GM21447 (cell line): ENCODE results near the gene B4GALT1.
"Not testable (repeated sequence)": the region's sequence is repeated elsewhere in the genome, so short reads cannot be mapped to it uniquely, and the experiment has no call there.

Experiments
- ATAC-seq: cut with Tn5 transposase; IDR thresholded peaks from one replicate; pipeline ENCODE4 v1.9.1; 2021; ENCODE audit not compliant: unreplicated experiment

The B4GALT1 gene

DNA sequence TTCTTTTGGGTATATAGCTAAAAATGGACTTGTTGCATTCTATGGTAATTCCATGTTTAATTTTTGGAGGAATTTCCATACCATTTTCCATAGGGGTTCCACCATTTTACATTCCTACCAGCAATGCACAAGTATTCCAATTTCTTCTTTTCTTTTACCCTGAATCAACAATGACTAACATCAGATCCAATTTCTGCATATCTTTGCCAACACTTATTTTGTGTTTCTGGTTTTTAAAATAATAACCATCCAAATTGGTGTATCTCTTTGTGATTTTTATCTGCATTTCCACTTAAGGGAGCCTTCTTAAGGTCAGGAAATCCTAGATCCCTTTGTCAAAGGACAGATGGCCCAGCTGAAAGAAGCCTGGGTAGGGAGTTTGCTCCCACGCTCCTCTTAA, 61.2 kb downstream of the B4GALT1 start:
- no peak for ATAC-seq

DNA sequence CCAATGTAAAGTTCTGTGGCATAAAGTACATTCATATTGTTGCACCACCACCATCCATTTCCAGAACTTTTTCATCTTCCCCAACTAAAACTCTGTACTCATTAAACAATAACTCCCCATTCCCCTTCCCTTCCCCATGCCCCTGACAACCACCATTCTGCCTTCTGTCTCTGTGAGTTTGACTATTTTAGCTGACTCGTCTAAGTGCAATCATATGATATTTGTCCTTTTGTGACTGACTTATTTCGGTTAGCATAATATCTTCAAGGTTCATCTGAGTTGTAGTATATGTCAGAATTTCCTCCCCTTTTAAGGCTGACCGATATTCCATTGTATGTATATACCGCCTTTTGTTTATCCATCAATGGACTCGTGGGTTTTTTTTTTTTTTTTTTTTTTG, 61.6 kb downstream of the B4GALT1 start:
- no peak for ATAC-seq

DNA sequence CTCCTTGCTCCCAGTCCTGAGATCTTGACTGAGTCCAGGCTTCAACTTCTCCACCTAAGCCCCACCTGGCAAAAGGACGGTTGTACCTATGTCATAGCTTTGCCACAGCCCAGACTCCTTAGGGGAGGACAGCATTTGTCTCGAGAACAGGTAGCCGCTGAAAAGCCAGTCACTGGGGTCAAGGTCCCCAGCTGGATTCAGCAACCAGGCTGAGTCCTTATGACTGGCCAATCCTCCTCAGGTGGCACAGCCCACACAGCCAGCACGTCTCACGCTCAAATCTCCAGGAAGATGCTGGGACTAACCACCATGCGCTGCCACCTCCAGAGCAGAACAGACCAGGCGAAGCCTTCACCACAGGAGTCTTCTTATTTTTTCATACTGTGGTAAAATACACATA, 62.7 kb downstream of the B4GALT1 start:
- no peak for ATAC-seq

- no peak for ATAC-seq
Observed at GRCh38 chr9:33103501-33104281, 63.4 kb downstream of the B4GALT1 start.

DNA sequence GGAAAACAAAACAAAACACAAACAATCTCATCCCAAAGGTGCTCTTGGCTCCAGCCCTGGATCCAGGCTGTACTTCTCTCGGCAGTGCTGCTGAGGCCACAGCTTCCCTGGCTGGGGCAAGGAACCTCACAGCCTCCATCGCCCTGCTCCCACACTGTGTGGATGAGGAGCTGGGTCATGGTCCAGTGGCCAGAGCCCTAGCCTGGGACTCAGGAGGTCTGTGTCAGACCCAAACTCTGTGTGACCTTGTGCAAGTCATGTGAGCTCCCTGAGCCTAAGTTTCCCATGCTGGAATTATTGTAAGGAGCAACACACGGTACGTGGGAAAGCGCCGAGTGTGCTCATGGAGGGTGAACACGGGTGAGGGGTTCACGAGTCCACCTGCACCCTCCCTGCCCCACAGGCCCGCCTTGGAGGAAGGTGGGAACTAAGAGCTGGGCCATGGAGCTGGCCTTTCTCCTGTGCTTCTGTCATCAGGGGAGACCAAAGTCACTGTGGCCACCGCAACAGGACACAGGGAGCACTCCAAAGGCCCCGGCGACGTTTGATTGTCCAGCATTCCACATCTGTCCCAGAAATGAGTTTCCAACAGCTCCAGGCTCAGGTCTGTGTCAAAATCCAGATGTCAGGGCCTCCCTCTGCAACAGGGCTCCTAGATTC, 64.5 kb downstream of the B4GALT1 start:
- no peak for ATAC-seq

DNA sequence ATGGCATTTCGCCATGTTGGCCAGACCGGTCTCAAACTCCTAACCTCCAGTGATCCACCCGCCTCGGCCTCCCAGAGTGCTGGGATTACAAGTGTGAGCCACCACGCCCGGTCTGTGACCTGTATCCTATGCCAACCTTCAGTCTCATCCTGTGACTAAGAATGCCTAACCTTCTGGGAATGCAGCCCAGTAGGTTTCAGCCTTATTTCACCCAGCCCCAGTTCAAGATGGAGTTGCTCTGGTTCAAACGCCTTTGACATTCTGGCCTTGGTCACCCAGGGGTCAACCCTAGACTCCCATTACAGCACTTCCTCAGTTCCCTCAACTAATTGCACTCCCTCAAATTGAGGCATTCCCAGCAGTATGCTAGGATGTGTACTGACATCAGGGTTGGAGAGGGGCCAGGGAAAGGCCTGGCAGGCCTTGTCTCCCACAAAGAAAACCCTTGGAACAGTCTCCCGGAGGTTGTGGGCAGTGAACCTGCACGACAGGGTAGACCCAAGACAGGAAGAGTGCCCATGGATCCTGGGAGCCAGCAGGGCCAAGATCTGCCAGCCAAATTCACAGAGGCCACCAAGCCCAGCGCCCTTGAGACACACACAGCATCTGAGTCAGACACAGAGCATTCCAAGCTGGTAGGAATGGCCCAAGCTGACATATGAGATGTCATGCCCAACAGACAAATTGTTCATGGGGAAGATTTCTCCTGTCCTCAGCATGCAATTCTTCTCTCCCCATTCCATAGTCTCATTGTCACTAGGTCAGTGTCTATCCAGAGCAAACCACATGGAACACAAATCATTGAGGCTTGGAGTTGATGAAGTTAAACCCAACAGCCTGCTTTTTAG, 65.8 kb downstream of the B4GALT1 start:
- no peak for ATAC-seq

DNA sequence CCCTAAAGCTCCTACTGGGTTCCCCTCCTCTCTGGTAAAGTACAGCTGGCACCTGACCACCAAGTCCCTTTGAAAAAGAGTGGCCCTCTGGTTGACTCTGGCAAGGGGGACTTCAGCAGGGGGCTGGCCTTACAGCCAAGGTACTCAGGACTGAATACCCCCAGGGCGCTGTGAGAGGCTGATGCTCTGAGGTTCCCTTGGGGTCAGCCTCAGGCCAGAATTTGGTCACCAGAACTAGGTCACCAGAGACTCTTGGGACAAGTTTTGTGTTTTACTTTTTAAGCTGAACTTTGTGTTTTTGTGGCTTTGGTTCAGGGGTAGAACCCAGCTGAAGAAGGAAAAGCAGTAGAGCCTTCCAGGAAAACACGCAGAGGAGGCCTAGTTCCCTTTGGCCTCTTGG, 67.4 kb downstream of the B4GALT1 start:
- no peak for ATAC-seq

GRCh38 chr9:33097192-33097591, 69.9 kb downstream of the B4GALT1 start:
- no peak for ATAC-seq

DNA sequence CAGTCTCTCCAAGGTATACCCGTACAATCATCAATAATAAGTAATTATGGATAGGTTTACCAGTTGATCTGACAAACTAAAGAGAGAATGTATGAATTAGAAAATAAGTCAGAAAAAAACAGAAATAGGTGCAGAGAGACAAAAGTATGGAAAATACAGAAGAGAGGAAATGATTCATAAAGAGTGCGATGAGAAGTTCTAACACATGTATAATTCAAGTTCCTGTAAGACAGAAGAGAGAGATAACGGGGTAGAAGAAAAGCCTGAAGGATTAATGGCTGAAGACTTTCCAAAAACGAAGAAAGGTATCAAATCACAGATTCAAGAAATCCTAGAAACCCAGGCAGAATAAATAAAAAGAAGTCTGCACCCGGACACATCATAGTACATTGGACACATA, 74.5 kb downstream of the B4GALT1 start:
- no peak for ATAC-seq

GRCh38 chr9:33085672-33086071, 81.5 kb downstream of the B4GALT1 start:
- not testable (repeated sequence) for ATAC-seq

DNA sequence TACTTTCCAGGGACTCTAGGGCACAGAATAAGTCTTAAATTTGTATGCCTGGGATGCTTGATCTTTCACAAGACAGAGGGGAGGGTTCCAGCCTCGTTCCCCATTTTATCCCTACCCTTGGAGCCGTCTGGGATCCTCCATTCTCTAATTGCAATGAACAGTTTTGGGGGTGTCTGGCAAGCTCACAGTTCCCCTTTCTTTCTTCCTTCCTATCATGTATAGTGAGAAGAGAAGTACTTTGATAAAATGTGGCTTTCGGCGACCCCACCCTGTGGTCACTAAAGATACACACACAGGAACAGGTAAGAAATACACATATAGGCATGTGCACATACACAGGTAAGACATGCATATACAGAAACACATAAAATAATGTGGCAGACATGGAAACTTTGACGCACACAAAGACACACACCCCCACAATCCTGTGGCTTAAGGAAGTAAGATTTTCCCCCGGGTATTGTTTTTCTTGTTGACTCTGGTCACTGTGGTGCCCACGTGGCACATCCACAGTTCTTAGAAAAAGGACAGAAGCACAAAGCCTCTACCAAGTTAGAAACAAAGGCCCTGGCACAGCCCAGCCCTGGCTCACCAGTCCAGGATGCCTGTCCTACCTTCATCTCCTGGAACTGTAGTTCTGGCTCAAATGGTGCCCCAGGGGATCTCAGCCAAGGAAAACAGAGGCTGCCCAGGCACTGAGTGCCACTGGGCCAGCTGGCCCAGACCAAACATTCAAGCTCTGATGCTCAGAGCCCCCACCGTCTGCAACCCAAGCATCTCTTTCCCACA, 84.4 kb downstream of the B4GALT1 start:
- ATAC-seq, result no peak

DNA sequence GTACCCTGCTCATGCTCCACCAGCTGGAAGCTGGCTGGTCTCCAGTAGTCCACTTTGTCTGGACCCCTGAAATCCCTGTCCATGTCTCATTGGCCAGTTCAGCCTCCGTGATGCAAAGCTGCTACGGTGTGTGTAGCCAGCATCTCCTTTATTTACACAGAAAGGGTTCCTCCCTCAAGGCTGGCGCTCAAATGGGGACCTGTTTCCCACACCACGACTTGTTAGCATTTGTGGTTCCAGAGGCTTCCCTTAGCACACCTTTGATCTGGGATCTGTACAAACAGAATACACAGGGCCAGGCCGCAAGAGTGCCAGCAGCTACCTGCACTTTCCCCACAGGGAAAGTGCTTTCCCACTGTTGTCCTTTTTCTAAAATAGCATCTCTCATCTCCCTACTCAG, 85.0 kb downstream of the B4GALT1 start:
- no peak for ATAC-seq

DNA sequence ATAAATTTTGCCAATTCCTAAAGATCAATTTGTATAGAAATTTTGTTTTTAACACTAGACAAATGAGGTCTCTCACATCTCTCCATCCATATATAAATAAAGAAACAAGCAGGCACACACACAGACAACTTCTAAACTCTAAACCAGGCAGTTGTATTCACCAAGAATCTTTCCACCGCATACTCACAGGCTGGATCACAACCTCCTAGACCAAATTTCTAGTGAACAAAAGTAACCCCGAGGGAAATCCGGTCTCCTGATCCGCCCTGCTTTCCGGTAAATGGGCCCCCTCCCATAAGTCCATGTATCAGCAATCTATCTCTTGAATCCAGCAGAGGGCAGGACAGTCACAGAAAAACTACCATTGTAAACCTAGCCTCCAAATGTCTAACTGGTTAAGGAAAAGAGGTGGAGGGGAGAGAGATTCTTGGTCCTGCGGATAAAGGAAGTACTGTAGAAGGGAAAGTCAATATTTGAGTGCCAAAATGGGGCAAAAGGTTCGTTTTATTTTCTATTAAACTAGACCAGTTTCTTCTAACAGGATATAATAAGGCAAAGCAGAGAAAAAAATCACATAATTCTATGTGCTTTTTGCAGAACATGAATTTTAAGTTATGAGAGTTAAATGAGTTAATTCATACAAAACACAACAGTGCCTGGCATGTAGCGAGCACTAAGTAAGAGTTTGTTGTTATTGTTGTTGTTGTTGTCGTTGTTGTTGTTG, 85.8 kb downstream of the B4GALT1 start:
- ATAC-seq, result peak; percentile 46

DNA sequence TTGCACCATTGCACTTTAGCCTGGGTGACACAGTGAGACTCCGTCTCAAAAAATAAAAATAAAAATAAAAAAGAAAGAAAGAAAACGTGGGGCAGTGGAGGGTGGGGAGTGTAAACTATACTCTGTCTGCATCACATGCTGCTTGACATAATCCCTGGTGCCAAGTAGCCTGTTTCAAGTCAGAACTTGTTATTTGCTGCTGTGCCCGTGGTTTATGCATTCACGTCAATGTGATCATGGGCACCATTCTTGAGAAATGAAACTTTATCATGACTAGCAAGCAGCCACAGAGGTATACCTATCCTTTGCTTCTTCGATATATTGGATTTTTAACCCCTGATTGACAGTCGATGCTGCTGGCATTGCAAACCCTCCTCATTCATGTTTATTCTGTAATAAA, 86.6 kb downstream of the B4GALT1 start:
- no peak for ATAC-seq

DNA sequence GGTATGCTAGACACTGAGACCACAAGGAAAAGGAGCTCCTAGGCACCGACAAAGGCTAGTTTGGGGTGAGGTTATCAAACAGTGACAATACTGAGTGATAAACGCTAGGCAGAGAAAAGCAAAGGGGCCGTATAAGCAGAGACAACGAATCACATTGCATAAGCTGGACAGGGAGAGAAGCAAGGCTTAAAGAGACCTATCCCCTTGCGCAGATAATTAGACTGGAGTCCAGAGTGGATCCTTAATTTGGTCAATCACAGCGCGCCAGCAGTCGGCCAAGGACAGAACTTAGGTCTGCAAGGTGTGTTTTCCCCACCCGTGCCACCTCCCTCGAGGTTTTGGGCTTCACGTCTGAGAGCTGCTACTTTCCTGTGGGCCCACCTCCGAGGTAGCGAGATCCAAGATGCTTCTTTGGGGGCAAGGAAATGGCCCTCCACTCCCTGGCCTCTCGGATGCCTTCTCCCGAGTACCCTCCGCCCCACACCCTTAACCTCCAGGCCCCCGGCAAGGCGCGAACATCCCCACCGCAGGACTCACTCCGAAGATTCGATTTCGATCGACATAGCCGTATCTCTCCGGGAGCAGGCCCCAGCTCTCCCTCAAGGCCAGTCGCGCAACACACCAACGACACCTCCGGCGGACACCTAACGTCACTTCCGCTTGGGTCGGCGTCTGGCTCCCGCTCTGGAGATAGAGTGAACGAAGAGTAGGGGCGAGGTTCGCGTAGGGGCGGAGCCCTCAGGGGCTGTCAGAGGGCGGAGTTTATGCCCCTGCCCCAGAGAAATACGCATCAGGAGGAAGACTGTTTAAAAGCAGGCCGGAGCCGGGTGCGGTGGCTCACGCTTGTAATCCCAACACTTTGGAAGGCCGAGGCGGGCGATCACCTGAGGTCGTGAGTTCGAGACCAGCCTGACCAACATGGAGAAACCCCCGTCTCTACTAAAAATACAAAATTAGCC, 90.8 kb downstream of the B4GALT1 start, which contains the start of gene SMU1:
TSS of gene SMU1 (minus strand) at position 629 of the 959 bp plus-strand sequence. CDS start at position 563, 66 bp downstream.
- ATAC-seq, result peak; percentile 98

DNA sequence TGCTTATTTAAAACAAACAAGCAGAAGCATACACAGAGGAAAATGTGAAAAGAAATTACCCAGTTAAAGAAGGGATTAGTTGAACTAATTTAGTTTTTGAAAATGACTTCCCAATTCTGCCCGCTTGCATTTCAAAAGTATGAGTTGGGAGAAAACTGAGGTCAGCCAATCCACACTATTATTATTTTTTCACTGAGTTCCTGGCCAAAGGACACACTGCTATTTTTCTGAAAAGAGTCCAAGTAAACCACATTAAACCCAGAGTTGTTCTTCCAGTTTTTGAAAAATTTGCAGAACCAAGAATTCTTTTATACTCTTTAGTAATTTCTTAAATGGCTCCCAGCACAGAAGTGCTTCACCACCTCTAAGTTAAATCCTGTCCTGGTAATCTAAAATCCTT, 98.1 kb downstream of the B4GALT1 start:
- ATAC-seq, result no peak

- ATAC-seq, result peak; percentile 85
Observed at GRCh38 chr9:33065157-33066076, 101.7 kb downstream of the B4GALT1 start.
